Measurements from ENCODE around the gene CCDC83. TPM values are rescaled to one million over a fixed set of nuclear protein-coding genes. Genes with fewer than 3 reads are reported as not detected.

The CCDC83 gene
- total and polyA plus RNA-seq, 2 experiments from 2014 or later, result not detected

DNA sequence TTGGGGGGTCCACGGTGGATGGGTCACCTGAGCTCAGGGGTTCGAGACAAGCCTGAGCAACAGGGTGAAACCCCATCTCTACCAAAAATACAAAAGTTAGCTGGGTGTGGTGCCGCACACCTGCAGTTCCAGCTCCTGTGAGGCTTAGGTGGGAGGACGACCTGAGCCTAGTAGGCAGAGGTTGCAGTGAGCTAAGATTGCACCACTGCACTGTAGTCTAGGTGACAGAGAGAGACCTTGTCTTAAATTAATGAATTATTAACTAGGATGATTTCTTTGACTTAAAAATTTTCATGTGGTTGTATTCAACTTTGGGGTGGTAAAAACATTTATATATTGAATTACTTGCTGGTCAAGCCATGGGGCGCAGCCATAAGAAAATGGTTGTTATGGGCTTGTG is 33.9 kb downstream of the CCDC83 start:
- in situ Hi-C loops (cut with MboI), result no loop called here
- H3K9me3 ChIP-seq (ENCODE audit: low read depth), result no peaks in the 10 kb centered on the region
- H3K36me3 ChIP-seq (ENCODE audit: low read depth), result no peaks in the 10 kb centered on the region
- TF ChIP-seq EZH2phosphoT487 (IDR thresholded peaks at IDR 0.05; ENCODE audit: insufficient read depth, low read depth) (no peak), EZH2 (IDR thresholded peaks at IDR 0.05; ENCODE audit: insufficient read depth, poor library complexity, severe bottlenecking) (no peak)
- no peak overlapping the region for H2AFZ ChIP-seq
- WGBS, 2 experiments (ENCODE audit: low coverage in 1 of 2, low lambda C conversion rate in 2 of 2, missing lambda C conversion rate in 2 of 2), result 86 to 92% methylated on average over 5 of the region's 5 CpGs
- H3K4me1 ChIP-seq (ENCODE audit: insufficient read depth), result peaks cover 46% of the 10 kb centered on the region
- no peak overlapping the region for H3K4me2 ChIP-seq (ENCODE audit: unreplicated experiment)
- no peaks in the 10 kb centered on the region for H3K27me3 ChIP-seq (replicated peaks; ENCODE audit: insufficient read depth)
- no peak overlapping the region for H3K4me3 ChIP-seq
- no peak overlapping the region for H3K9ac ChIP-seq
- no peaks in the 10 kb centered on the region for H3K79me2 ChIP-seq (ENCODE audit: insufficient read depth)
- no peaks in the 10 kb centered on the region for H4K20me1 ChIP-seq (ENCODE audit: insufficient read depth)
- DNase-seq, result no peak
- H3K9me2 ChIP-seq (ENCODE audit: insufficient read depth), result 0 out of 2 replicates have a peak, but pooled peaks cover 5% of the 10 kb centered on the region
- no peak overlapping the region for H3K27ac ChIP-seq
- peaks cover 15% of the 10 kb centered on the region for H3F3A ChIP-seq (ENCODE audit: insufficient read depth)

DNA sequence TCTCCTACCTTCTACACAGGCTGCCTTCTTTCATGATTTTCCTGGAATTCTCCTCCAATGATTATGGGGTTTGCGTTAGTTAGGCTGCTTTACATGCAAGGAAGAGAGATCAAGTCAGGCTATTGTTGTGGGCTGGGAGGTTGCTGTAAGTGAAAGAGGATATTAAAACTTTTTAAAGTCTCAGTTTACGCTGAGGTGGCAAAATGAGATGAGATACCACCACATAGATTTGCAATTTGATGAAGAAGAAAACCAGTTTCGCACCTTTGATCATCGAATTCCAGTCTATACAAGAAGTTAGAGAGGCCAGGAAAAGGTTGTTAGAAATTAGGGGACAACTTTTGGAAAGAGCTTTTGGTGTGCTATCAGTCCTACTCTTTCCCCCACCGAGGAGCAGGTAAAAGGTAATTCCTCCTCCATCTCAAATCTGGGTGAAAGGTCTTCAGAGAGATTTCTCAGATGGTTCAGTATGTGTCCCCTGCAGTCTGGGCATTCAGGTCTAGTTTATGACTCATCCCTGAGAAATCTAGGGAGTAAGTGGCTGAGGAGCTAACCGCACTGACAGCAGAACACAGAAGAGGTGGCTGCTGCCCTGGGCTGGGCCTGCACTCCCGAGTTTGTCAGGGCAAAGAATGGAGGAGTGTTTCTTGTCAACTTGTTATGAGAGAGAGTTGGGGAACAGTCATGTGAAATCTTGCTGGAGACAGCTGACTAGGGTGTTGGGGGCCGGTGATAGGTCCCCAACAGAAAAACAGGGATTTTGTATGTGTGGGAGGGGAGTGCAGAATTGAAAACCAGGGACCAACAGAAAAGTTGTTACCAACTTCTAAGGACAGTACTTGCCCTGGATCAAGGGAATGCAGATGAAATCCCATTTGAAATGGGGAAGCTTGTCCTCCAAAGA is 34.7 kb downstream of the CCDC83 start:
- no peak overlapping the region for H3K9ac ChIP-seq
- 72 to 74% methylated on average over 8 of the region's 8 CpGs for WGBS, 2 experiments (ENCODE audit: low coverage in 1 of 2, low lambda C conversion rate in 2 of 2, missing lambda C conversion rate in 2 of 2)
- 0 out of 2 replicates have a peak overlapping the region, but pooled peaks have one; percentile 46 for H2AFZ ChIP-seq
- H3K9me2 ChIP-seq (ENCODE audit: insufficient read depth), result 0 out of 2 replicates have a peak, but pooled peaks cover 4% of the 10 kb centered on the region
- no peaks in the 10 kb centered on the region for H3K36me3 ChIP-seq (ENCODE audit: low read depth)
- H3K9me3 ChIP-seq (ENCODE audit: low read depth), result no peaks in the 10 kb centered on the region
- no peak overlapping the region for H3K4me3 ChIP-seq
- TF ChIP-seq EZH2 (IDR thresholded peaks at IDR 0.05; ENCODE audit: insufficient read depth, poor library complexity, severe bottlenecking) (no peak), EZH2phosphoT487 (IDR thresholded peaks at IDR 0.05; ENCODE audit: insufficient read depth, low read depth) (no peak)
- in situ Hi-C loops (cut with MboI), result no loop called here
- H3K27ac ChIP-seq, result peak overlapping the region; percentile 22
- peak; percentile 88 for DNase-seq
- peaks cover 40% of the 10 kb centered on the region for H3K4me1 ChIP-seq (ENCODE audit: insufficient read depth)
- no peaks in the 10 kb centered on the region for H3K79me2 ChIP-seq (ENCODE audit: insufficient read depth)
- H3K4me2 ChIP-seq (ENCODE audit: unreplicated experiment), result peak overlapping the region; percentile 57
- H3K27me3 ChIP-seq (replicated peaks; ENCODE audit: insufficient read depth), result no peaks in the 10 kb centered on the region
- no peaks in the 10 kb centered on the region for H4K20me1 ChIP-seq (ENCODE audit: insufficient read depth)
- H3F3A ChIP-seq (ENCODE audit: insufficient read depth), result peaks cover 9% of the 10 kb centered on the region

DNA sequence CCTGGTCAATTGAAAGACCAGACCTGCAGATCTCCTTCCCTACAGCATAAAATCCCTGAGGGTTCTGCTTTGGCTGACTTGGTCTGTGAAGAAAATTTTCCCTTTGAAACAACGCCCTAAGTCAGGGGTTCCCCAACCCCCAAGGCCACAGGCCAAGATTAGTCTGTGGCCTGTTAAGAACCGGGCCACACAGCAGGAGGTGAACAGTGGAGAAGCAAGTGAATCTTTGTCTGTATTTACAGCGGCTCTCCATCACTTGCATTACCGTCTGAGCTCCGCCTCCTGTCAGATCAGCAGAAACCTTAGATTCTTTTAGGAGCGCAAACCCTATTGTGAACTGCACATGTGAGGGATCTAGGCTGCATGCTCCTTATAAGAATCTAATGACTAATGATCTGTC is 38.2 kb downstream of the CCDC83 start:
- no peak overlapping the region for H3K4me3 ChIP-seq
- no peak overlapping the region for H2AFZ ChIP-seq
- H3F3A ChIP-seq (ENCODE audit: insufficient read depth), result no peaks in the 10 kb centered on the region; the same call in 1 of the 2 replicates
- H3K27ac ChIP-seq, result no peak overlapping the region
- no peaks in the 10 kb centered on the region for H3K36me3 ChIP-seq (ENCODE audit: low read depth)
- H3K9me2 ChIP-seq (ENCODE audit: insufficient read depth), result no peaks in the 10 kb centered on the region
- H3K4me2 ChIP-seq (ENCODE audit: unreplicated experiment), result no peak overlapping the region
- TF ChIP-seq EZH2phosphoT487 (IDR thresholded peaks at IDR 0.05; ENCODE audit: insufficient read depth, low read depth) (no peak), EZH2 (IDR thresholded peaks at IDR 0.05; ENCODE audit: insufficient read depth, poor library complexity, severe bottlenecking) (no peak)
- DNase-seq, result no peak
- H3K4me1 ChIP-seq (ENCODE audit: insufficient read depth), result peaks cover 22% of the 10 kb centered on the region
- no peak overlapping the region for H3K9ac ChIP-seq
- H4K20me1 ChIP-seq (ENCODE audit: insufficient read depth), result no peaks in the 10 kb centered on the region
- in situ Hi-C loops (cut with MboI), result no loop called here
- no peaks in the 10 kb centered on the region for H3K27me3 ChIP-seq (replicated peaks; ENCODE audit: insufficient read depth)
- 71 to 72% methylated on average over 6 of the region's 6 CpGs for WGBS, 2 experiments (ENCODE audit: low coverage in 1 of 2, low lambda C conversion rate in 2 of 2, missing lambda C conversion rate in 2 of 2)
- no peaks in the 10 kb centered on the region for H3K9me3 ChIP-seq (ENCODE audit: low read depth)
- no peaks in the 10 kb centered on the region for H3K79me2 ChIP-seq (ENCODE audit: insufficient read depth)

DNA sequence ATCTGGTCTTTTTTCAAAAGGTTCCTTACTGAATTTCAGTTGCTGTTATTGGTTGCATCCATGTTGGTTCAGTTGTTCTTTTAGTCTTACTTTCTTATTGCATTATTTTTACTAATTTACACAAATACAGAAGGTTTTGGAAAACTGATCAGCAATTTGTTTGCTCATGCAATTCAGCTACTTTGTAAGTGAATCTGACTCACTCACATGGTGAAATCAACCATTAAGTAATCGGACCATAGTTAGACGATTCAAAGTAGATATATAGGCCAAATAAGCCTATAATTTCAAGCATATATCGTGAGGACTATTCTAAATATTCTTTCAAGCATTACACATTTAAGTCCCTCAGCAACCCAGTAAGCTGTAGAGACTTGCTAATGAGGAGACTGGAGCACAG is 41.7 kb downstream of the CCDC83 start:
- Histone ChIP-seq H3K9ac (no peak overlapping the region), H3K4me2 (ENCODE audit: unreplicated experiment) (no peak overlapping the region), H3K79me2 (ENCODE audit: insufficient read depth) (no peaks in the 10 kb centered on the region), H3K9me2 (ENCODE audit: insufficient read depth) (no peaks in the 10 kb centered on the region), H3K4me3 (no peak overlapping the region), H3K9me3 (ENCODE audit: low read depth) (no peaks in the 10 kb centered on the region), H4K20me1 (ENCODE audit: insufficient read depth) (no peaks in the 10 kb centered on the region), H2AFZ (no peak overlapping the region), H3F3A (ENCODE audit: insufficient read depth) (no peaks in the 10 kb centered on the region), H3K36me3 (ENCODE audit: low read depth) (no peaks in the 10 kb centered on the region), H3K4me1 (ENCODE audit: insufficient read depth) (0 out of 2 replicates have a peak, but pooled peaks cover 7% of the 10 kb centered on the region), H3K27me3 (replicated peaks; ENCODE audit: insufficient read depth) (no peaks in the 10 kb centered on the region), H3K27ac (no peak overlapping the region)
- peak; percentile 43 for DNase-seq
- no peak for TF ChIP-seq EZH2 (IDR thresholded peaks at IDR 0.05; ENCODE audit: insufficient read depth, poor library complexity, severe bottlenecking)
- TF ChIP-seq EZH2phosphoT487 (IDR thresholded peaks at IDR 0.05; ENCODE audit: insufficient read depth, low read depth), result no peak
- 62 to 75% methylated on average over 3 of the region's 3 CpGs for WGBS, 2 experiments (ENCODE audit: low coverage in 1 of 2, low lambda C conversion rate in 2 of 2, missing lambda C conversion rate in 2 of 2)
- in situ Hi-C loops (cut with MboI), result no loop called here

Measured in GM23248 (cell line).